HEK293 (cell line): Measurements from ENCODE around the gene M1AP.
"Not testable (repeated sequence)": the region's sequence is repeated elsewhere in the genome, so short reads cannot be mapped to it uniquely, and the experiment has no call there.

ENCODE experiments used
- CTCF ChIP-seq: fragments of 450-650 bp; formaldehyde crosslinking; IDR thresholded peaks from 2 replicates; pipeline ENCODE4 v1.5.1; 2016; ENCODE audit warnings: missing biosample characterization, missing genetic modification characterization
- KLF16 ChIP-seq: fragments of 450-650 bp; formaldehyde crosslinking; IDR thresholded peaks from 2 replicates; pipeline ENCODE4 v1.5.1; 2017; ENCODE audit warnings: missing biosample characterization, missing genetic modification characterization
- REPIN1 ChIP-seq: fragments of 450-650 bp; formaldehyde crosslinking; IDR thresholded peaks from 2 replicates; pipeline ENCODE4 v1.5.1; 2017; ENCODE audit warnings: missing biosample characterization, missing genetic modification characterization, low read depth
- SP2 ChIP-seq: fragments of 450-650 bp; formaldehyde crosslinking; IDR thresholded peaks from 2 replicates; pipeline ENCODE4 v1.5.1; 2016; ENCODE audit warnings: missing biosample characterization, missing genetic modification characterization
- ZFP69B ChIP-seq: fragments of 450-650 bp; formaldehyde crosslinking; IDR thresholded peaks from 2 replicates; pipeline ENCODE4 v1.5.1; 2016; ENCODE audit warnings: missing biosample characterization, missing genetic modification characterization
- ZNF274 ChIP-seq, 2 experiments: fragments of 200-500 bp in 1 of 2; fragments of 450-650 bp in 1 of 2; sonication (Bioruptor generic) in 1 of 2; formaldehyde crosslinking in 1 of 2; IDR thresholded peaks; 2 replicates each; pipeline versions ENCODE4 v1.5.1 to v1.6.1; 2014 to 2016; ENCODE audit warnings: borderline replicate concordance in 1 of 2, inconsistent platforms in 1 of 2, low read length in 1 of 2, missing biosample characterization in 1 of 2, missing genetic modification characterization in 1 of 2
- ZNF362 ChIP-seq: fragments of 450-650 bp; formaldehyde crosslinking; IDR thresholded peaks from 2 replicates; pipeline ENCODE4 v1.5.1; 2016; ENCODE audit warnings: missing biosample characterization, missing genetic modification characterization
- ZNF501 ChIP-seq: fragments of 450-650 bp; formaldehyde crosslinking; IDR thresholded peaks from 2 replicates; pipeline ENCODE4 v1.5.1; 2016; ENCODE audit warnings: missing biosample characterization, missing genetic modification characterization
- ZNF837 ChIP-seq: fragments of 450-650 bp; formaldehyde crosslinking; IDR thresholded peaks from 2 replicates; pipeline ENCODE4 v1.5.1; 2016; ENCODE audit warnings: missing biosample characterization, missing genetic modification characterization

GRCh38 chr2:74630454-74630853 lies 17.7 kb downstream of the M1AP start:
- TF ChIP-seq CTCF; ZNF837 (tag by site-specific recombination); ZNF362 (tag by site-specific recombination); ZNF274 (IDR thresholded peaks at IDR 0.05; ENCODE audit: low read length); ZNF274 (tag by site-specific recombination; IDR thresholded peaks at IDR 0.05; ENCODE audit: borderline replicate concordance); ZFP69B; KLF16 (tag by site-specific recombination); ZNF501 (tag by site-specific recombination); REPIN1 (tag by site-specific recombination); SP2 (tag by site-specific recombination): not testable (repeated sequence)
